Chondrocyte (in vitro differentiated cells): Measurements from ENCODE around the gene CSTF1. TPM values are rescaled to one million over a fixed set of nuclear protein-coding genes. Genes with fewer than 3 reads are reported as not detected.

Source experiments
- DNase-seq: peaks from one replicate; pipeline ENCODE4 v3.0.0; 2021; ENCODE audit warnings: mixed read lengths, low spot score
- H3K27ac Mint-ChIP-seq: one replicate; pipeline ENCODE4 v1.8.0; 2021; ENCODE audit warnings: mild to moderate bottlenecking, moderate library complexity, mixed read lengths; ENCODE audit not compliant: unreplicated experiment
- H3K27me3 Mint-ChIP-seq: 2 replicates; pipeline ENCODE4 v1.8.0; 2021; ENCODE audit warnings: low read depth, mixed read lengths
- H3K36me3 Mint-ChIP-seq: 2 replicates; pipeline ENCODE4 v1.8.0; 2021; ENCODE audit warnings: low read depth, mixed read lengths
- H3K4me1 Mint-ChIP-seq: 2 replicates; pipeline ENCODE4 v1.8.0; 2021; ENCODE audit warnings: low read depth, mild to moderate bottlenecking, mixed read lengths
- H3K4me3 Mint-ChIP-seq: one replicate; pipeline ENCODE4 v1.8.0; 2021; ENCODE audit warnings: mild to moderate bottlenecking, moderate library complexity, mixed read lengths; ENCODE audit not compliant: unreplicated experiment
- H3K9me3 Mint-ChIP-seq: 2 replicates; pipeline ENCODE4 v1.8.0; 2021; ENCODE audit warnings: low read depth, mixed read lengths
- CTCF ChIP-seq: fragments of 200-600 bp; sonication (generic); IDR thresholded peaks from 2 replicates; pipeline ENCODE4 v1.5.0; 2021; ENCODE audit warnings: antibody characterized with exemption, mild to moderate bottlenecking, moderate library complexity
- total RNA-seq: library from RNA; stranded (reverse); gene quantifications from 3 replicates; pipeline ENCODE4 v1.2.1, GENCODE V29; 2021

CSTF1 gene
- total RNA-seq, 1 donor from 2014 or later: 26.0 TPM

- H3K9me3 Mint-ChIP-seq: no peaks in the 10 kb centered on the region
- no peak for TF ChIP-seq CTCF
- H3K4me1 Mint-ChIP-seq: peaks cover 44% of the 10 kb centered on the region
- H3K36me3 Mint-ChIP-seq: no peaks in the 10 kb centered on the region
- no peaks in the 10 kb centered on the region for H3K27me3 Mint-ChIP-seq
- H3K27ac Mint-ChIP-seq: no peak overlapping the region
- H3K4me3 Mint-ChIP-seq: no peak overlapping the region
- DNase-seq: no peak
Measured at GRCh38 chr20:56443654-56444540, 51.5 kb downstream of the CSTF1 start.

- Mint-ChIP-seq H3K4me3 (no peak overlapping the region), H3K4me1 (peaks cover 33% of the 10 kb centered on the region), H3K27ac (no peak overlapping the region), H3K36me3 (no peaks in the 10 kb centered on the region), H3K27me3 (no peaks in the 10 kb centered on the region), H3K9me3 (no peaks in the 10 kb centered on the region)
- no peak for TF ChIP-seq CTCF
- DNase-seq: no peak
Measured at GRCh38 chr20:56445130-56445529, 52.7 kb downstream of the CSTF1 start.

- Mint-ChIP-seq H3K27ac (no peak overlapping the region), H3K9me3 (no peaks in the 10 kb centered on the region), H3K4me3 (no peak overlapping the region)
Measured at GRCh38 chr20:56445540-56445939, 53.1 kb downstream of the CSTF1 start.

GRCh38 chr20:56447227-56447626 lies 54.8 kb downstream of the CSTF1 start:
- Mint-ChIP-seq H3K9me3 (no peaks in the 10 kb centered on the region), H3K36me3 (no peaks in the 10 kb centered on the region), H3K4me1 (peaks cover 19% of the 10 kb centered on the region), H3K4me3 (no peak overlapping the region), H3K27me3 (no peaks in the 10 kb centered on the region), H3K27ac (no peak overlapping the region)
- no peak for TF ChIP-seq CTCF
- no peak for DNase-seq

More at GRCh38 chr20:56445540-56445939, 53.1 kb downstream of the CSTF1 start:
- no peak for TF ChIP-seq CTCF
- H3K4me1 Mint-ChIP-seq: peaks cover 29% of the 10 kb centered on the region
- H3K27me3 Mint-ChIP-seq: no peaks in the 10 kb centered on the region
- DNase-seq: no peak
- H3K36me3 Mint-ChIP-seq: no peaks in the 10 kb centered on the region

- Mint-ChIP-seq H3K4me3 (no peak overlapping the region), H3K9me3 (no peaks in the 10 kb centered on the region), H3K27me3 (no peaks in the 10 kb centered on the region), H3K27ac (no peak overlapping the region), H3K4me1 (no peaks in the 10 kb centered on the region), H3K36me3 (no peaks in the 10 kb centered on the region)
- DNase-seq: no peak
- TF ChIP-seq CTCF: no peak
Measured at GRCh38 chr20:56449459-56449858, 57.0 kb downstream of the CSTF1 start.
